Skeletal muscle cell (primary cell): Measurements from ENCODE around the gene MTRR.

Source experiments
- DNase-seq: peaks from one replicate; pipeline ENCODE4 v3.0.0-alpha.2; 2010; ENCODE audit warnings: low read depth
- H3K4me3 ChIP-seq: 2 replicates; pipeline ENCODE4 v1.5.1; 2011; ENCODE audit warnings: low read depth, mild to moderate bottlenecking, control low read depth, low read length, moderate library complexity

The MTRR gene

DNA sequence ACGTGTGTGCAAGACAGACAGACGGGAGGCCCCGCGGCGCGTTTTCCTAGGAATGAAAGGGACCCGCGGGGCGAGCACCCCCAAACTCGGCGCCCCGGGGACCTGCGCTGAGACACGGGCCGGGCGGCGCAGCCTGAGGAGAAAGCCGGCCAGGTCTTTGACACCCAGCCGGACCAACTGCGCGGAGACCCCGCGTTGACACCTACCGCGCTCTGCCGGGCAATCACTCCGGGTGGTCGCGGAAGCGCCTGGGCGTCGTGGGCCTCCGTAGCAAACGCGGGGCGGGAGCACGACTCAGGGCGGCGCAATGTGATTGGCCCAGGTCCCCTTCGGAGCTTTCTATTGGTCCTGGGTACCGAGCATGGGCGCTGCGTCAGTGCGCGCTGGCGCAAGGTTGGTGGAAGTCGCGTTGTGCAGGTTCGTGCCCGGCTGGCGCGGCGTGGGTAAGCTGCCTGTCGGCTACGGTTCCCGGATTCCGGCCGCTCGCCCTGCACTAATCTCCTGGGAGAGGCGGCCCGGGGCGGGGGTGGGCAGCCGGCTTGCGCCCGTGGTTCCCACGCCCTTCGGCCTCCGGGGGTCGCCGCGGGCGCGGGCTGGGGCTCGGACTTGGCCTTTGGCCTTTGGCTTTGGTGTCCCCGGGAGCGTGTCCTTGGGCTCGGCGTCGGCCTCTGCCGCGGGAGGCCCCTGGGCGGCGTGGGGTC is at the start of gene MTRR, which contains the start of gene FASTKD3:
Gene MTRR, plus strand, starts transcription at position 376 of the 701 bp plus-strand sequence. CDS start 1,647 bp downstream, outside the sequence.
Gene FASTKD3, minus strand, starts transcription at position 259 of the 701 bp plus-strand sequence. CDS start 948 bp downstream, outside the sequence.
- peak within 1 kb of the TSS; percentile 94 for H3K4me3 ChIP-seq
- peak; percentile 81 for DNase-seq

DNA sequence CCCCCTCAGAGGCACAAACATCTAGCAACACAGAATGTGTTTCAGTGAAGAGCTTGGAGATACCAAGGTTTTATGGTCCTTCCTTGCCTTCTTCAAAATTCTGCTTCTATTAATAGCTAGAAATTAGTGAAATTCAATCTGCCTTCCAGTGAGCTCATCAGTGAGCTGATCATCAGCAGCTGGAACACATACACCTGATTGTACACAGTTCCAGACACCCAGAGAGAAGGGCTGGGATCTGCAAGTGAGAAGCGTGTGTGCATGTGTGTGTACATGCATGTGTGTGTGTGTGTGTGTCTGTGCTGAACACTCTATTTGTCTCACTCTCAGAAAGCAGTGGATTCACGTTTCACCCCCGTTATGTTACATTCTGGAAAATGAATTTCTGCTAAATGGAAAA is 46.5 kb upstream of the MTRR start:
- DNase-seq, result no peak
- no peak overlapping the region for H3K4me3 ChIP-seq

DNA sequence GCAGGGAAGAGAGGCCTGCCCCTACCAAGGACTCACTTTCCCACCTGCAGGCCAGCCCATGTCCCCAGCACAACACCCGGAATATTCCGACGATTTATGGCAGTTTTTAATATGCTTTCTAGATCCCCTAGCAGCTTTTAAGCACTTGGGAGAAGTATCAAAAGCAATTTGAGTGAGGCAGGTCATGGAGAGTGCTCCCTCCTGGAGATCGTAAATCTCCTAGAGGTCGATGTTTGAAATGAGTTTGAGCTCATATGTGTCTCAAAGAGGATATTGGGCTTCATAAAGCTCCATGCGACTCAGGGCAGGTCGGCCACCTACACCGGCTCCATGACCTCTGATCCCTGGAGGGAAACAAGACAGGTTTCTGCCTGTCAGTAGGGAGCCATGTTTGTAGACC is 45.4 kb upstream of the MTRR start:
- H3K4me3 ChIP-seq, result no peak overlapping the region
- DNase-seq, result no peak

DNA sequence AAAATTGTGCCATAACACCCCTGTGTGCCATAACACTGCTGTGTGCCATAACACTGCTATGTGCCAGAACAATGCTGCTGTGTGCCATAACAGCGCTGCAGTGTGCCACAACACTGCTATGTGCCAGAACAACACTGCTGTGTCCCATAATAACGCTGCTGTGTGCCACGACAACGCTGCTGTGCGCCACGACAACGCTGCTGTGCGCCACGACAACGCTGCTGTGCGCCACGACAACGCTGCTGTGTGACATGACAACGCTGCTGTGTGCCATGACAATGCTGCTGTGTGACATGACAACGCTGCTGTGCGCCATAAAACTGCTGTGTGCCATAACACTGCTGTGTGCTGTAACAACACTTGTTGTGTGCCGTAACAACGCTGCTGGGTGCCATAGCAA is 44.0 kb upstream of the MTRR start:
- H3K4me3 ChIP-seq, result no peak overlapping the region
- DNase-seq, result no peak

DNA sequence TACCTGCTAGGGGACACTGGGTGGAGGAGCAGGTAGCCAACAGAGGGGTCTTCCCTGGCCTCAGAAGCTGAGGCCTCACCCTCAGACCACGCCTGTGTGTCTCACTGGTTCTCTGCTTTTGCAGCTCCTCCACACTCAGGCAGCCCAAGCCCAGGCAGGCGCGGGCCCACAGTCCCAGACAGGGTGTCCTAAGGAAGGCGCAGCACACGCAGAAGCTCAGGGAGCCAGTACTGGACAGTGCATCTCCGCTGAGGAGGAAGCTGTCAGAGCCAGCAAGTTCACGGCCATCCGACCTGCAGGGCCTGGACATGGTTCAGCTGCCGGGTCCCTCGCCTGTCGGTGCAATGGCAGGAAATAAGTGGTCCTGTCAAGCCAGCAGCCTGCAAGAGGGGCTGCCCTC is 43.3 kb upstream of the MTRR start:
- DNase-seq, result no peak
- no peak overlapping the region for H3K4me3 ChIP-seq

DNA sequence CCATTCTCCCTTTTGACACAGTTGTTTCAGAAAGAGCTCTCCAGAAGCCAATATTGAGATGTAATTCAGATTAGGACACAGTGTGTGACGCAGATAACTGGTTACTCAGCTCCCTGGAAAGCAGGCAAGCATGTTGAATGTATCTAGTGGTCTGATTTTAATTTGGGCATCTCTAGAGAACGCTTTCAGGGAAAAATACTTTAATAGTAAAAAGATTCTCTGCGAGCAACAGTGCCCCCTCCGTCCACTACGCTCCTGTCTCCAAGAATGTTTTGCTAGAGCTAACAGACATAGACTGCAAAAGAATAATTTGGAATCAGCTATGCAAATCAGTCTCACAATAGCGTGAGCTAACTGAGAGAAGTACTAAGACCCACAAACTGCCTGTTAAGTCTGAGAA is 41.3 kb upstream of the MTRR start:
- H3K4me3 ChIP-seq, result no peak overlapping the region
- DNase-seq, result no peak

DNA sequence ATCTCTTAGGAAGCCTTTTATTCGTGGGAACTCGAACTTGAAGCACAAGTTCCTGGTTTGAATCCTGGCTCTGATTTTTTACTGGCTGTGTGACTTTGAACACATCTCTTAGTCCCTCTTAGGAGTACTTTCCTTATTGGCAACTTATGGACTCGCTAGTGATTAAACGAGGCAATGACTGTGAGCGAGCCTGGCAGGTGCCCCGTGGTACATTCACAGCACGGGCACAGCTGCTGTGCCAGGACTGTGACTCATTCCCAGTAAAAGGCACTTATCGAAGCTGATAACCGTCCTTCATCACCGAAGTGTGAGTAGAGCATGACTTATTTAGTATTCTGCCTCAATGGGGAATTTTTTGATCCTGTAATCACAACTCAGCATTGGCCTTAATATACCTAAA is 40.7 kb upstream of the MTRR start:
- DNase-seq, result no peak
- no peak overlapping the region for H3K4me3 ChIP-seq

DNA sequence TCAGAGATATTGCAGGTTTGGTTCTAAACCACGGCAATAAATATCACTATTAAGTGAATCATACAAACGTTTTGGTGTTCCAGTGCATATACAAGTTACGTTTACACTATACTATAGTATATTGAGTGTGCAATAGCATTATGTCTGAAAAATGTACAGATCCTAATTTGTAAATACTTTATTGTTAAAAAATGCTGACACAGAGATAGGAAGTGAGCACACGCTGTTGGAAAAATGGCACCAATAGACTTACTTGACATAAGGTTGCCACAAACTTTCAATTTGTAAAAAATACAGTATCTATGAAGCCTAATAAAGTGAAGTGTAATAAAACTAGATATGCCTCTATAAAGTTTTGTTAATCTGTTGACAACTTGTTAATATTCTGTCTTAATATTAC is 34.0 kb upstream of the MTRR start:
- H3K4me3 ChIP-seq, result no peak overlapping the region
- DNase-seq, result no peak

DNA sequence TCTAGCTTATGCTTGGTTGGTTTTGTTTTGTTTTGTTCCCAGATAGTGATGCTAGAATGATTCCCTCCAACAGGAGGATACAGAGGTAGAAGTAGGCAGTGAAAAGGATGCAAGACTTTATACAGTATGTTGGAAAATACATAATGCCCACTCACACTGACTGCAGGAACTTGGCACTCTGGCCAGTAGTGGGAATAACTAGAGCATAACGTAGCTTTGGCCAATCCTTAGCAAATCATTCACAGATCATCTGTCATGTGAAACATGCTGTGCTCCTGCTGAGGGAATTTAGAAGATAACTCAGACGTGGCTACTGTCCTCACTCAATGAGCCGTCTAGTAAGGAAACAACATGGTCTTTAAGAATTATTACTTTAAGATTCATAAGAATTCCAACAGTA is 31.5 kb upstream of the MTRR start:
- H3K4me3 ChIP-seq, result no peak overlapping the region
- DNase-seq, result no peak

DNA sequence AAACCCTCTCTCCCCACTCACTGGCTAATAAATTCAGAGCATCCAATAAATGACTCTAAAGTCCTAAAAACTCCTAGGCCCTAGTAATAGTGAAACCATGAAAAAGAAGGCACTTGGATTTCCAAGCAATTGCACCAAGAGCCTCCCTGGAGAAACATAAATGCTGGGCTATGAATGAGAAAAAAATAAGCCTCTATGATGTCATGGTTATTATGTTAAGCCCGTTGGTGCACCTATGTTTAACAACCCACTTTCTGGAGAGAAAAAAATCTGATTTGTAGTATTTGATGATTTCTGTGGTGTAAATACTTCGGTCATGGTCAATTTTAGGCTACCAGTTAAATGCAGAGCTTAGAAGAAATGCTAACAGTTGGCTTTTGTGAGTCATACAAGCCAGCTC is 26.4 kb upstream of the MTRR start:
- H3K4me3 ChIP-seq, result no peak overlapping the region
- no peak for DNase-seq

DNA sequence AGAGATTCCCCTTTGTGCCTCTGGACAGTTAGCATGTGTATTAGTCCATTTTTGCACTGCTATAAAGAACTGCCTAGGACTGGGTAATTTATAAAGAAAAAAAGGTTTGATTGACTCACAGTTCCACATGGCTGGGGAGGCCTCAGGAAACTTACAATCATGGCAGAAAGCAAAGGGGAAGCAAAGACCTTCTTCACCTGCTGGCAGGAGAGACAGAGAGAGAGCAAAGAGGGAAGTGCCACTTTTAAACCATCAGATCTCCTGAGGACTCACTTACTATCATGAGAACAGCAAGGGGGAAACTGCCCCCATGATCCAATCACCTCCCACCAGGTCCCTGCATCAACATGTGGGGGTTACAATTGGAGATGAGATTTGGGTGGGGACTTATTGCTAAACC is 24.0 kb upstream of the MTRR start:
- no peak for DNase-seq
- H3K4me3 ChIP-seq, result no peak overlapping the region

DNA sequence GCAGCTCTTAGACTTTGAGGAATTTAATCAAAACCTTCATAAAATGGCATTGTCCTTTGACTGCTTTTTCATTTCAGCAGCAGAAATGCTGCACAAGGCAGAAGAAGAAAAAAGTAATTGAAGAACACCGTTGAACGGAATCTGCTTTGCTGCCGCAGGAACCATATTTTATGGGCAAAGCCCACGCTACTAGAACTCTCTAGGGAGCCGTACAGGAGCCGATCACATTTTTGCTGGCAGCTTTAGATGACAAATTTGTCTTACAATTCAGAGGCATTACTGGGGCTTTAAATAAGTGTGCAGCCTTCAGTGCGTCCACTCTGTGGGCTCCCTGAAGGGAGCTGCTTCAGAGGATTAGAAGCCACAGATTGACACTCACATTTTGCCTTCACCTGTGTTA is 23.4 kb upstream of the MTRR start:
- no peak for DNase-seq
- no peak overlapping the region for H3K4me3 ChIP-seq

DNA sequence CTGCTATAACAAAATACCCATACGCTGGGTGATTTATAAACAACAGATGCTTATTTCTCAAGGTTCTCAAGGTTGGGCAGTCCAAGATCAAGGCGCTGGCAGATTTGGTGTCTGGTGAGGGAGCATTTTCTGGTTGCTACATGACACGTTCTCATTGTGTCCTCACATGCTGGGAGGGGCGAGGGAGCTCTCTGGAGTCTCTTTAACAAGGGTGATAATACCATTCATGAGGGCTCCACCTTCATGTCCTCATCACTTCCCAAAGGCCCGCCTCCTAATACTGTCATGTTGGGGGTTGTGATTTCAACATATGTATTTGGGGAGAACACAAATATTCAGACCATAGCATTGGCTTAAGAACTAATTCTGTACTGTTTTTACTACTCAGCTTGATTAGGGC is 22.6 kb upstream of the MTRR start:
- no peak for DNase-seq

DNA sequence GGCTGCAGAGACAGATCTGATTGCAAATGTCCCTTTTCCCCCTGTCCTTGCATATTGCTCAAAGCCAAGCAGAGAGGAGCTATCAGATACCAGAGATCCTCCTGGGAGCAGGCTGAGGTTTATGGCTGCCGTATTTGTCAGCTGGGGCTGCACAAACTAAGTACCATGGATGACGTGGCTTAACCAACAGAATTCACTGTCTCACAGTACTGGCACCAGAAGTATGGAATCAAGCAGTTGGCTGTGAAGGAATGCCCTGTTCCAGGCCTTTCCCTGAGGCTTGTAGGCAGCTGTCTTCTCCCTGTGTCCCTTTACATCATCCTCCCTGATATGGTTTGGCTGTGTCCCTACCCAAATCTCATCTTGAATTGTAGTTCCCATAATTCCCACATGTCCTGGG is 20.7 kb upstream of the MTRR start:
- peak; percentile 36 for DNase-seq
- H3K4me3 ChIP-seq, result no peak overlapping the region

More for the DNA sequence above, 22.6 kb upstream of the MTRR start:
- no peak overlapping the region for H3K4me3 ChIP-seq

DNA sequence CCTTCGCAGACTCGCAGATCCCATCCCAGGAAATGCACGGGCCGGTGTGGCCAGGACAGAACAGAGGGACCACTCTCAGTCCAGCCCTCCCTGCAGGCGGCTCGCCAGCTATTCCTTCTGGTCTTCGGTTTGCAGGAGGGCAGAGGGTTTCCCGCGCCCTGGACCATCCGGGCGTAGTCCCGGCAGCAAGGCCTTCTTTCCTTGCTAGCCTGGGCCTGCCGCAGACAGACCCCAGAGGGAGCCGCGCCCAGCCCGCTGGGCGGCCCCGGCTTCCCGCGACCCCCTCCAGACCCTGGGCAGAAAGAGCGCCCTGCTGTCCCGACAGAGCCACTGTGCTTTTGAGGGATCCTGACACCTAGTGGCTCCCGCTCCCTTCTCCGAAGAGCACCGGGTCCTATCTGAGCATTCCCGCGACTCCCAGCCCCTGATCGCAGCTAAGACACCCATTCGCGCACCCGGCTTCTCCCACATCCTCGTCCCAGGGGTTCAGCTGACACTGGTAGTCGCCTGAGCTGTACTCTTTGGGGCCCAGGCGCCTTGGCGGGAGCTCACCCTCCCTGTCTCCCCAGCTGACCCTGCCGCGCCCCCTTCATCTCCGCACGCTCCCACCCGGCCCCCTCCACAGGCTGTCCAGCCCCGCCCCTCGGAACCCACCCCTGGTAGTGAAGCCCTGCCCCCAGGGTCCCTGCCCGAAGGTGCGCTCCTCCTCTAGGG is 19.1 kb upstream of the MTRR start:
- DNase-seq, result no peak
- H3K4me3 ChIP-seq, result peak overlapping the region; percentile 36

DNA sequence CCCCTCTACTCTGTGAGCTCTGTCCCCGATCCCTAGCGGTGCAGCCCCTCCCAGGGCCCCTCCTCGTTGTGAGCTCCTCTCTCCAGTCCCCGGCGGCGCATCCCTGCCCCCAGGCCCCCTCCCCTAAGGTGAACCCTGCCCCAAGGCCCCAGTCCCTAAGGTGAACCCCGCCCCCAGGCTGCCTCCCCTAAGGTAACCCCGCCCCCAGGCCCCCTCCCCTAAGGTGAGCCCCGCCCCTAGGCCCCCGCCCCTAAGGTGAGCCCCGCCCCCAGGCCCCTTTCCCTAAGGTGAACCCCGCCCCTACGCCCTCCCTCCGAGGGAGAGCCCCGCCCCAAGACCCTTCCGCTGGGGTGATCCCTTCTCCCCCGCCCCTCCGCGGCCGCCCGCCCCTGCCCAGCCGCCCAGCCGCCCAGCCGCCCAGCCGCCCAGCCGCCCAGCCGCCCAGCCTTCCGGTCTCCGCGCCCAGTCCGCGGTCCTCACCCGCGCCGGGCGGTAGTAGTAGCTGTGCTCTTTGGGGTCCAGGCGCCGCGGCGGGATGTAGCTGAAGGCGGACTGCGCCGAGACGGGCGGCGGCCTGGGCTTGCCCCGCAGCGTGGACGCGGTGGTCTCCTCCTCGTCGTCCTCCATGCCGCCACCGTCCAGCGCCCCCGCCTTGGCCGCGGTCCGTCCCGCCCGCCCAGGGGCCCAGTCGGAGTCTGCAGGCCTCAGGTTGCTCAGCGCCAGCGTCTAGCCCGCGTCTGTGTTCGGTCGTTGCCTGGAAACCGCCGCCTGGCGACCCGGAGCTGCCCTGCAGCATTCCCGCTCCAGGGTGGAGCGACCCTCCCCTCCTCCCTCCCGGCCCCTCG is 18.3 kb upstream of the MTRR start, which contains the start of gene CFAP90:
Gene CFAP90, minus strand, starts transcription at position 739 of the 845 bp plus-strand sequence. Its CDS starts 112 bp downstream, at position 627.
- DNase-seq, result no peak
- peak within 1 kb of the TSS; percentile 57 for H3K4me3 ChIP-seq

DNA sequence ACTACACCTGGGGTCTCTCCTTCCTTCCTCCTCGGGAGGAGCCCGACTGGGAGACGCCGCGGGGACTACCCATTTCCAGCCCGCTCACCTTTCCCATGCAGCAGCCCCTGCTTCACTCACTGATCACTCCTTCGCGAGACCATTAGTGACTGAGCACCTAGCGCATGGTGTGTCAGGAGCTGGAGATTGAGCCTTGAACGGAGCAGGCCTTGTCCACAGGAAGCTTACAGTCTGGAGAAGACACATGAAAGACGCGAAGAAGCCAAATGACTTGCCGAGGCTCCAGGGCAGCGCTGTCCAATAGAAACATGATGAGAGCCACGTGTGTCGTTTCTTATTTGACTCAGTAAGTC is 17.7 kb upstream of the MTRR start:
- no peak for DNase-seq
- H3K4me3 ChIP-seq, result peak overlapping the region; percentile 57

DNA sequence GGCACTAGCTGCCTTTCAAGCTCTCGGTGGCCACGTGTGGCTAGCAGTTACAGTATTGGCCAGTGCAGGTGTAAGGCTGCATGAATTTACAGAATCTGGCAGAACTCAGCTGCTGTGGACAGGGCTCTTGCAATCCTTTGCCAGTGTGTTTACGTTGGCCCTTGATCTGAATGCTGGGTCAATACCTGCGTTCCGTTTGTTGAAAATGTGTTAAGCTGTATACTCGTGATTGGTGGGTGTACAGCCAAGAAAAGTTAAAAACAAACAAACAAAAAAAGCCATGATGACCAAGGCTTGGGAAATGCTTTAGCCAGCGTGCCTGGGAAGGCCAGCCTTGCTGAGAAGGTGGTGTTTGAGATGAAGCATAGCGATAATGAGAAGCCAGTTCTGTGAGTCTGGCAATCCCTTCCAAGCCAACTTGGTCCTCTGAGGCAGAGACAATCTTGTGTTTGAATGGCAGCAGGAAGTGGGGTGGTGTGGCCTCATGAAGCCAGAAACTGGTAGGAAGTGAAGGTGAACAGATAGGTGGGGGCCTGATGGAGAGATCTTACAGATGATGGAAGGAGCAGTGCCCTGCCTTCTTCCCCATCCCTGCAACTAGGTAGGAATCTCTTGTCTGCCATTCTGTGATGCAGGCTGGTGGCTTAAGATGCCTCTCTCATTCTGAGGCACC is 17.2 kb upstream of the MTRR start:
- no peak for DNase-seq
- H3K4me3 ChIP-seq, result no peak overlapping the region

DNA sequence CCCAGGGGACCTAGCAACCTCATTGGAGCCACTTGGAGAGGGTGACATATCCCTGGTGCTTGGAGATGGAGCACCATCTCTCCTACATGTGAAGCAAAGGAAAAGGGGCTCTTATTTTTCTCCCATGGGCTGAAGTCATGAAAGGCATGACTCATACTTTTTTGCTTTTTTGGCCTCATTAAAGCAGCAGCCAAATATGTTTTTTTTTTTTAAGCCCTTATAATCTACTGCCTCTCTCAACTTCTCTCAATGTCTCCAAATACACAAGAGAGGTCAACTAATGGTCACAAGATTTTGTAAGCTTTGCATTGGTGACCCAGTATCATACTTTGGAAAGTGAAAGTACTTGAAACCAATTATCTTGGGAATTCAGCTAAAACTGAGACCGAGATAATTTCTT is 16.4 kb upstream of the MTRR start:
- no peak overlapping the region for H3K4me3 ChIP-seq
- DNase-seq, result no peak

DNA sequence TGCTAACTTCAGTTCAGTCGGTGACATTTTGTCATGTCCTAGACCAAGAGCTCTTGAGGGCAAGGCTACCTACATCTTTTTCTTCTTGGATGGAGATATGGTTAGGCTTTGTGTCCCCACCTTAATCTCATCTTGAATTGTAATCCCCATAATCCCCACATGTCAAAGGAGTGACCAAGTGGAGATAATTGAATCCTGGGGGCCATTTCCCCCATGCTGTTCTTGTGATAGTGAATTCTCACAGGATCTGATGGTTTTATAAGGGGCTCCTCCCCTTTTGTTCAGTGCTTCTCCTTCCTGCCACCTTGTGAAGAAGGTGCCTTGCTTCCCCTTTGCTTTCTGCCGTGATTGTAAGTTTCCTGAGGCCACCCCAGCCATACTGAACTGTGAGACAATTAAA is 16.0 kb upstream of the MTRR start:
- DNase-seq, result no peak
- H3K4me3 ChIP-seq, result no peak overlapping the region
